ENCODE measurements around the gene INO80D. TPM values are rescaled to one million over a fixed set of nuclear protein-coding genes. Genes with fewer than 3 reads are reported as not detected.
"Not testable (repeated sequence)": the region's sequence is repeated elsewhere in the genome, so short reads cannot be mapped to it uniquely, and the experiment has no call there.

The INO80D gene
- total RNA-seq, 1 donor from 2014 or later = 42.8 TPM

DNA sequence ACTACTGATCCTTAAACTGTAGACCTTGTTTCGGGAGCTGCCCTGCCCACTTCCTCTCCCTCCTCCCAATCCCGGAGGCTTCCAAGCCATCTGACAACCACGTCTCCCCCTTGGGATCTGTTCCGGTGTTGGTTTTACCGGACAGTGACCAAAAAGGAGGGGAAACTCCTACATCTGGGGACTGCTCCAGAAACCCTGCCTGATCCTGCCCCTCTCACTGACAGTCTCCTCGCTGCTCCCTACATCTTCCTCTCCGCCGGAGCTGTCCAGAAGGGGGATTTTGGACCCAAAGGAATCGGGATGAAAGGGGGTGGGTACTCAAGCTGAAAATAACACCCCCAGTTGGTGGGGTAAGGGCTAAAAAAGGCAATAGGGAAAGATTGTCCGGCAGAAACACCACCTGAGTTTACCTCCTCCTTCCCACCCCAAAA is 1.5 kb downstream of the INO80D start:
- peak; percentile 77 for DNase-seq (ENCODE audit: low spot score)

DNA sequence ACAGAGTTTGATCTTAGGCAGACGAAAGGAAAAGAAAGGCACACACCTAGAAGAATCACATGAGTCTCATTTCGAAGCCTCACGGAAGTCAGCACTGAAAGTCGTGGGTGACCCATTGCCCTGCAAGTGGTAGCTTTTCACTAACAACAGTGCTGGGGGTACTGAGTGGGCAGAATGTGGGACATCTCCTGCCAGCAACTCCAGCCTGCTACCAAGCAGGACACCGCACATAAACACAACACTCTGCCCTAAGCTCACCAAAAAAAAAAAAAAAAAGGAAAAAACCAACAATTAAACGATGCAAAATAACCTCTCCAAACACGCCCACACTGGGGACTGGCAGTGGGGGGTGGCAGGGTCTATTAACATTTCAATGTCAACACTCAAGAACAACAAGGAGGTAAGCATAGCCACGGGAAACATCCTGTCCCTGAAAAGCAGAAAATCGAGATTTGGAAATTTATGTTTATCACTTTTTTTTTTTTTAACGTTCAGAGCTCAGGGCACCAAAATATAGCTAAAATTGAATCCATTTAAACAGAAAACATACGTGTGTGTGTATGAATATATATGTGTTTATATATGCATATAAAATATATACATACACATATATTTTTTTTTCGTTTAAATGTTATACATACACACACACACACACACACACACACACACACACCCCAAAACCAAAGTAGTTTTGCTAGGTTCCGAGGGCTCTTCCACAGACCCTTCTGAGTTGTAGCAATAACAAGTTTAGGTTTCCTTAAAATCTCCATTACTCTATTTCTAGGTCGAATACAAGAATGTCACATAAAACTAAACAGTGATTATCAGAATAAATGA is 2.2 kb downstream of the INO80D start:
- DNase-seq (ENCODE audit: low spot score) = no peak

DNA sequence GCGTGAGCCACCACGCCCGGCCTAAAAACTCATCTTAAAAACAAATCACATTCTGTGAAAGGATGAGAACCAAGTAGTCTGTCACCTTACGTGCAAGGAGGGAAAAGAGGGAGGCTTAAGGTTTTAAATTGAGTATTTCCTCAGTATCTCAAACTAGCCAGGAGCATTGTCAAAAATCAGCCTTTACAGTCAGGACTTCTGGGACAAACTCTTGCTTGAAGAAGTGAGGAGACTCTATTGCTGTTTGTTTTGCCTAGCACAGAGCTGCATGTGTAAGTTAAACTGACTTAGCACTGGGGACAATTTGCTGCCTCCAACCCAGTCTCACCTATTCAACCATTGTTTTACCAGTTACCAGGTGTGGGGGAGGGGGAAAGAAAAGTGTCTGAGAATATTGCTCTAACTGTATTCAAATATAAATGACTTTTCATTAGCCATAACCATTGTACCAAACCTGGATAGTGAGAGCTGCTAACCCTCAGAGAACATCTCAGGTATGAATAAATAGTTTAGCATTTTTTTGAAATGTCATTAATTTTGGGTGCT is 3.6 kb downstream of the INO80D start:
- DNase-seq (ENCODE audit: low spot score) = no peak

DNA sequence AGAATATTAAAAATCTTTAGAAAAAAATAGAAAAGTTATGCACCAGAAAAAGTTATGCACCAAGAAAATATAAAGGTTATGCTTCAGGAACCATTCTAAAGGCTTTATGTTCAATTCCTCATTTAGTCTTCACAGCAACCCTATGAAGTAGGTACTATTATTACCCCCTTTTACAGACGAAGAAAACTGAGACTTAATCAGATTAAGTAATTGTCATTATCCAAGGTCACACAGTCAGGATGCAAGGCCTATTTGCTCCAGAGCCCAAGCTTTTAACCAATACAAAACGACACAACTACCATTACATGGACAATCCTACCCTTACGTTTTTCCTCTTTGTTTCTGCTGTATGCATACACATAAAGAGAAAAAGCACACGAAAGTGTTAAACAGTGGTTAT is 5.0 kb downstream of the INO80D start:
- no peak for DNase-seq (ENCODE audit: low spot score)

DNA sequence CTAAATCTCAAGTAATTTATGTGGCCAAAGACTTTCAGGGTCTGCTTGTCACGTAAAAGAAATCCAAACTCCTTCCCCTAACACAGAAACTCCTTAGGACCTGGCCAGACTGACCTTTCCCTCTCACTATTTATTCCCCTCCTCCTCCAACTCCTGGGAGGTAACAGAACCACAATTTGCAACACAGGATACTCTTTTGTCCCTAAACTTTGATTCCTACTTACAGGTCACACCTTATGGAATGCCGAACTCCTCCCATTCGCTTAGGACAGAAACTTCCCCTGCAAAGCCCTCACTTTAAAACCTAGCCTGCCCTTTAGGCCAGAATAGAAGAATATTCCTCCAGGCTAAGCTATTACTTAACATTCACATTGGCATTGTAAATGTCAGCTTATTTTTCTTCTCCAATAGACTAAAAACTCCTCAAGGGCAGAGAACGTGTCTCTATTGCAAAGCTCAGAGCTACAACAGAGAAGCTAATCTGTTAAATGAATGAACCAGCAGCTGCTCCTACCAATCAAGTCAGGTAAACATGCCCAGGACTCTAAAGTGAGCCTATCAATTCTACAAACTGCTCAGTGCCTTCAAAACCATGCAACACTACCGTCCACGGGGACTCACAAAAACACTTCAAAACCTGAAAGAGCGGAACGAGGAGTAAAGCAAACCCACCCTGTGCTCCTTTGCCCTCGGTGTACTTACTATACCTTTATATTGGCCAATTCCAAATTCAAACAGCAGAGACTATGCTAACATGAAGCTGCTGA is 6.1 kb downstream of the INO80D start:
- DNase-seq (ENCODE audit: low spot score) = no peak

DNA sequence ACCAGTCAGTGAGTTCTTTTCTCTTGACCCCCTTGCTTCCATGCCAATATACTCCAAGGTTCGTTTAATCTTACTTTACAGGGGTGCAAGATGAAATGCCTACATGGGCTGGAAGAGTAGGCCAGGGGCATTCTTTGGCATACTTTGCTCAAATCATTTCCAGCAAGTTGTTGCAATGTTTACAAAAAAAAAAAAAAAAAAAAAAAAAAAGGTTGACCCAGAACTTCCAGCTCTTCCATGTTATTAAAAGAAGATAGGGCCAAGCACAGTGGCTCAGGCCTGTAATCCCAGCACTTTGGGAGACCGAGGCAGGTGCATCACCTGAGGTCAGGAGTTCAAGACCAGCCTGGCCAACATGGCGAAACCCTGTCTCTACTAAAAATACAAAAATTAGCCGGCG is 8.1 kb downstream of the INO80D start:
- DNase-seq (ENCODE audit: low spot score) = not testable (repeated sequence)

DNA sequence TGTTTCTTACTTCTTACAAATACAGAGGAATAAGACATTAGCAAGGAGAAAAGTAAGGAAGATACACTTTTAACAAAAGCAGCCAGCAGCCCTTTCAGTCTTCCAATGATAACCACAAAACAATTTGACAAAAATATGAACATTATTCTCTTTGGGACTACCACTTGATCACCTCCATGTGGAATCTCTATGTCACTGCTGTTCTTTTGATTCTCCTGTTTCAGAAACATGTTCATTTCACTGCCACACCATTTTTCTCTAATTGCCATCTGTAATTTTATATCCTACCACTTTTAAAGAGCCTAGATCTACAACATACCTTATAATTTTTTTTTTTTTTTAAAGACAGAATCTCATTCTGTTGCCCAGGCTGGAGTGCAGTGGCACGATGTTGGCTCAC is 10.9 kb downstream of the INO80D start:
- DNase-seq (ENCODE audit: low spot score) = no peak

DNA sequence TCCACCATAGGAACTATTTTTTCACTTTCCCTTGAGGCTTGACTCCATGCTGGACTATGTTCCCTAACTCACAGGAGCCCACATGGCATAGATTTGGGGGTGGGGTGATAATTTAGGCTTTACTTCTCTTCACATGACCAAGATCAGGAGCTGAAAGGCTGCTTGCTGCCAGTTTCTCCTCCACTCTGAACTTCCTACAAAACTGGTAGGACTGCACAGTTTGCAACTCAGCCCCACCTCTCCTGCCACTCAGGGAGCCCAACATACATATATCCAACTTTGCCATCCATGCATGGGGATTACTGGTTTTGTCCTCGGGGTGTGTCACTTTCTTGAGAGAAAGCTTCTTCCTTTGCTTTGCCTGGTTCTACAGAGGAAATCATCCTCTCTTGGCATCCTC is 14.2 kb downstream of the INO80D start:
- no peak for DNase-seq (ENCODE audit: low spot score)

DNA sequence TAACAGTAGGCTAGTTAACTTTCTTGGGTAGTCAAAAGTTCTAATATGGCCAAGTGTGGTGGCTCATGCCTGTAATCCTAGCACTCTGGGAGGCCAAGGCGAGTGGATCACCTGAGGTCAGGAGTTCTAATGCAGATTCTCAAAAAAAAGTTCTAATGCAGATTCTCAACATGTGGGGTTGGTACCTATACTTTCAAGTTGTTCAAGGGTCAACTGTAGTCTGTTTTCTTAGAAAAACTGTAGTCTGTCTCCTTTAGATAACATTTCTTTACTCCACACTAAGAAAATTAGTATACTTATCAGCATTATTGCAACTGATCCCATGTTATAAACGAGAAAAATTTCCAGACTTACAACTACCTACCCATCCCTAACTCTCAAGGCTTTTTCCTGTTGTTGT is 16.6 kb downstream of the INO80D start:
- DNase-seq (ENCODE audit: low spot score) = no peak

DNA sequence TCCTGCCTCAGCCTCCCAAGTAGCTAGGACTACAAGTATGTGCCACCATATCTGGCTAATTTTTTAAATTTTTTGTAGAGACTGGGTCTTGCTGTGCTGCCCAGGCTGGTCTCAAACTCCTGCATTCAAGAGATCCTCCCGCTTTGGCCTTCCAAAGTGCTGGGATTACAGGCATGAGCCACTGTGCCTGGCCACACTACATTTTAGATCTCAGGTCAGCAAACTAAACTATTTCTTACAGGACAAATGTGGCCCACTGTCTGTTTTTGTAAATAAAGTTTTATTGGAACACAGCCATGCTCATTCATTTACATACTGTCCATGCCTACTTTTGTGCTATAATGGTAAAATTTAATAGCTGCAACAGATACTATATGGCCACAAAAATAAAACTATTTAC is 17.8 kb downstream of the INO80D start:
- no peak for DNase-seq (ENCODE audit: low spot score)

DNA sequence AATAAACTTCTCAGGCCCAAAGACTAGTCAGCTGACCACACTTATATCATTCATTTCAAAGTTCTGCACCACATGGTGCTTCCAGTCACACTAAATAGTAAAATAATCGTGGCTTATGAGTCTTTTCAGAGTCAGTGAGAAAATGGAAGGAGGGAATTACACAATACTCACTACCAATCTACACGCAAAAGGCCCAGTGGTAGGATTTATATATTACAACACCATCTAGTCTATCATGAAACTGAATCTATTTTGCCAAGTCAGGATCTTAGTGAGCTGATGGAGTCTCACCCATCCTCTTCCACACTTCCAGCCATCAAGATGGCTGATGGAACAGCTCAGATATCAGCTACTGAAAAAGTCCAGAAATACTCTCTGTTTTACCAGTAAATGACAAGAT is 21.9 kb downstream of the INO80D start:
- DNase-seq (ENCODE audit: low spot score) = no peak

DNA sequence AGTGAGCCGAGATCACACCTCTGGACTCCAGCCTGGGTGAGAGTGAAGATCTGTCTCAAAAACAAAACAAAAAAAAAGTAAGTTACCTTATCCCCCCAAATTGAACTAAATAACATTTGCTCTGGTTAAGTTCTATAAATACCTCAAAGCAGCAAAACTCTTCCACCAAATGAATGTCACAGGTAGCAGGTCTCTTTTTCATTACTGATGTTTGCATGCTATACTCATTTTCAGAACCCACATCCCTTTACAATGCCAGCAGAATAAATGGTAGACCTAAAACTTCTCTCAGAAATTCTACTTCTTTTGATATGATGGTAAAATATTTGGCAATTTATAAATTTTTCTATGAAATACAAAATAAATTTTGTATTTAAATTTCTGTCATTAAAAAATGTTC is 22.3 kb downstream of the INO80D start:
- DNase-seq (ENCODE audit: low spot score) = no peak

DNA sequence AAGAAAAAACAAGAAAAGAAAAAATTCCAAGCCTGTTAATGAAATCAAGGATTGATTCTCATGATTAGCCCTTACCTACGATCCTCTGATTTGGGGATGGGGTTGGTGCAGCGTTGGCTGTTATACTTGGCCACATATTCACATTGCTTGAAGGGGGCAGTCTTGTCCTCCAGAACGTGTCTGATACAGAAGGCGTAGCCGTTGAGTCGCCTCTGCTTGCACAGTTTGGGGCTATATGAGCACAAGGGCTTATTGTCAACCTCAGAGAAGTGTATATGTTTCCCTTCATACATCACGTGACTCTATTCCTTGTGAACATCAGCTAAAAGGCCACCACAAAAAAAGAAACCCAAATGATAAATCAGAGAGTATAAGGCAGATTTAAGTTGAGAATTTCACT is 23.2 kb downstream of the INO80D start:
- no peak for DNase-seq (ENCODE audit: low spot score)

DNA sequence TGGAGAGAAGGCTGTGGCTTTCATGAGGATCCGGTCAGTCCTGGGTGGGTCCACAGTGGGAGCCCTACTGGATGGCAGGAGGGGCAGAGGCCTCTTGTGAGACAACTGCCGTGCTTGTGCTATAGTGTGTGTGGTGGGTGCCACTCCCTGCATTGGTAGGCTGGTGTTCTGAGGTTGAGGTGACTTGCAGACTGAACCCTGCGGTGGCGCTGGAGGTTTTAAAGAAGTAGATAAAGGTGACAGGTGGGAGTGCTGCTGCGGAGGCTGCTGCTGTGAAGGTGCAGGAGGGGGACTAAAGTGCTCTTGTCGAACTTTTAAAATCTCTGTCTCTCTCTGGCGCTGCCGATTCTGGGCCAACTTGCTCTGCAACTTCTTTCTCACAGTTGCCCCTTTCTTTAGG is 29.7 kb downstream of the INO80D start:
- no peak for DNase-seq (ENCODE audit: low spot score)

DNA sequence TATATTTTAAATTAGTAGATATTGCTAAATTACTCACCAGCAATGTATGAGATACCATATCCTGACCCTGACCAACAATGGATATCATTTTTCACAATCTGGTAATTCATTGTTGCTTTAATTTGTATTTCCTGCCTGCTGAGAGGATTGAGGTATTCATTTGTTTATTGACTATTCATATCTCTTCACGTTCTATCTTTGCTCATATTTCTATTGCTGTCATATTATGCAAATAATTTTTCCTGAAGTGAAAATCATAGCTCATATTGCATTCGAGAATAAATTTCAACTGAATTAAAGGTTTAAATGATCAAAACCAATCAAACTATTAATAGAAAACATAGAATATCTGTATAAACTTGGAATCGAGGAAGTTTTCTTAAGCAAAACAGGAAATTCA is 31.0 kb downstream of the INO80D start:
- DNase-seq (ENCODE audit: low spot score) = no peak

DNA sequence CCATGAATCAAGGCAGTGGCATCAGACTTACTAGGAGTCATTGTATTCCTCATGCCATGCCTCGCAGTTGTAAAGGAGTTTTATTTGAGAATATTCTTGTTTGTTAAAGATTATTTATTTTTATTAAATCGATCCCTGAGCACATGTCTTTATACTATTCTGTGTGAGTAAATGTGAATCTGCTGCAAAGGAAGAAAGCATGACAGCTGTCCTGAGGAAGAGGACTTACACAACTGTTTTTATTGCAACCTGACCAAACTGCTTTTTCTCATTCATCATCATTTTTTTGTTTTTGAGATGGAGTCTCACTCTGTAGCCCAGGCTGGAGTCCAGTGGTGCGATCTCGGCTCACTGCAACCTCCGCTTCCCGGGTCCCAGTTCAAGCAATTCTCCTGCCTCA is 34.1 kb downstream of the INO80D start:
- DNase-seq (ENCODE audit: low spot score) = no peak

DNA sequence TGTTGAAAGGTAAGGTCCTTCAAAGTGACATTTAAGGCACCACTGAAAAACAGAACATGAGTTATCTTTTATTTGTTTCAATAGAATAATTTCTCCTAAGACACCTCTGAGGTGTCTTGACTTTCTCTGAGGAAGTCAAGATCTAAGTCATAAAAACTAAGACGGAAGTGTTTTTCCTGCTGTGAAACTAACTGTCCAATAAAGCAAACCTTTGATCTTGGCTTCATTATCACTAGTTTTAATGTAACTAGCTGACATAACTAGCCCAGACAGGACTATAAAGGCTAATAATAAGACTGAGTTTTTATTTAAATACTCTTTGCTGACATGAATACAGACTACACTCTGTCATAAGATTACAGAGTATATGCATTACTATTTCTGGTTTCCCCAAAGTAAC is 36.6 kb downstream of the INO80D start:
- DNase-seq (ENCODE audit: low spot score) = no peak

DNA sequence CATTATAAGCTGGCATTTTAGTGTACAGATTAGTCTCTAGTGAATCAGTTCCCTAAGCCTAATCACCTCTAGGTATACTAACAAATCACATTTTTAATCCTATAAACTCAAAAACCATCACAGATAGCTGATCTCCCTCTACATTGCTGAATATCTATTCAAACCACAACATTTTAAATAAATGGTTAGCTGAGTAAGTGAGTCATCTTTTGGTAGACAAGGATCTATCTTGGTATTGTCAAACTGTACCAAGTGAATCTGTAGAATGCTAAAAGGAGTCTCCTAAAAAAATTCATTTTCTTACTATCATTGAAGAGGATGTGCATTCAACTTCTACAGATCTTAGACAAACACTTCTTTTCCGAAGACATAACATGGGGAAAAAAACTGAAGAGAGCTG is 40.7 kb downstream of the INO80D start:
- no peak for DNase-seq (ENCODE audit: low spot score)

DNA sequence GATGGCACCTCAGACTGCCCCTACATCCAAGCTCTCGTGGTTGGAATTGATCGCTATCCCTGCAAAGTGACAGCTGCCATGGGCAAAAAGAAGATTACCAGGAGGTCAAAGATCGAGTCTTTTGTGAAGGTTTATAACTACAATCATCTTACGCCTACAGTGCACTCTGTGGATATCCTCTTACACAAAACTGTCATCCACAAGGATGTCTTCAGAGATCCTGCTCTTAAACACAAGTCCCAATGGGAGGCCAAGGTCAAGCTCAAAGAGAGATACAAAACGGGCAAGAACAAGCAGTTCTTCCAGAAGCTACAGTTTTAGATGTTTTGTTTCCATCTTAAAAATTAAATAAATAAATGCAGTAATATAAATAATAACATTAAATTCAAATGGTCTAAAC is 45.4 kb downstream of the INO80D start:
- DNase-seq (ENCODE audit: low spot score) = no peak

DNA sequence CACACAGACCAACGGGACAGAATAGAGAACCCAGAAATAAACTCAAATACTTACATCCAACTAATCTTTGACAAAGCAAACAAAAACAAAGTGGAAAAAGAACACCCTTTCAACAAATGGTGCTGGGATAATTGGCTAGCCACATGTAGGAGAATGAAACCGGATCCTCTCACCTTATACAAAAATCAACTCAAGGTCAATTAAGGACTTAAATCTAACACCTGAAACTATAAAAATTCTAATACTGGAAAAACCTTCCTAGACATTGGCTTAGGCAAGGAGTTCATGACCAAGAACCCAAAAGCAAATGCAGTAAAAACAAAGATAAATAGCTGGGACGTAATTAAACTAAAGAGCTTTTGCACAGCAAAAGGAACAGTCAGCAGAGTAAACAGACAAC is 50.6 kb downstream of the INO80D start:
- DNase-seq (ENCODE audit: low spot score) = not testable (repeated sequence)

DNA sequence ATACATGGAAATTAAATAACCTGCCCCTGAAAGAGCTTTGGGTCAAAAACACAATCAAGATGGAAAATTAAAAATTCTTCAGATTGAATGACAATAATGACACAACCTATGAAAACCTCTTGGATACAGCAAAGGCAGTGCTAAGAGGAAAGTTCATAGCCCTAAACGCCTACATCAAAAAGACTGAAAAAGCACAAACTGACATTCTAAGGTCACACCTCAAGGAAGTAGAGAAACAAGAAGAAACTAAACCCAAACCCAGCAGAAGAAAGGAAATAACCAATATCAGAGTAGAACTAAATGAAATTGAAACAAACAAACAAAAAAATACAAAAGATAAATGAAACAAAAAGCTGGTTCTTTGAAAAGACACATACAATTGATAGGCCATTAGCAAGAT is 52.5 kb downstream of the INO80D start:
- not testable (repeated sequence) for DNase-seq (ENCODE audit: low spot score)

DNA sequence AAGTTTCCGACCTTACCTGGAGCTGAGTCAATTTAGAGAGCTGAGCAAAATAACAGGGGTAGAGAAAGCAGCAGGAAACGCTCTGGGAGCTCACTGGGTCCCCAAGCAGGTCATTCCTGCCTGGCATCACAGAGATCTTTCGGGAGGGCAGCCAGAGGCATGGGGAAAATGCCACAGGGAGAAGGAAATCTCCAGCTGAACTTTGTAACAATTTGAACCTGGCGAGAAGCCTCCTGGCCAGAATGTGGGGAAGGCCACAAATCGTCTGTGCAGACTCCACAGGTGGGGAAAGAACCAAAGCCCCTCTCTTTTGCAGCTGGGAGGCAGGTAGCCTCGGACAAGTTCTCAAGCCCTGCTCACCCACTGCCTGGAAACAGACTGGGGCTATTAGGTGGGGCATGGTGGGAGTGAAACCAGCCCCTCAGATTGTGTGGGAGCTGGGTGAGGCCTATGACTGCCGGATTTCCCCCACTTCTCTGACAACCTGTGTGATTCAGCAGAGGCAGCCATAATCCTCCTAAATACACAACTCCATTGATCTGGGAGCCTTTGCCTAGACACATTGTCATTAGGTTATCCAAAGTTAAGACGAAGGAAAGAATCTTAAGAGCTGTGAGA is 53.9 kb downstream of the INO80D start:
- no peak for DNase-seq (ENCODE audit: low spot score)
